Measurements from ENCODE around the gene DNAJA2.
"Not testable (repeated sequence)": the region's sequence is repeated elsewhere in the genome, so short reads cannot be mapped to it uniquely, and the experiment has no call there.

GRCh38 chr16:47010812-47011211 is 37.3 kb upstream of the DNAJA2 start:
- not testable (repeated sequence) for TF ChIP-seq RAD21 (IDR thresholded peaks at IDR 0.05; ENCODE audit: low read length); SMC3 (IDR thresholded peaks at IDR 0.05; ENCODE audit: low read depth, low read length); POLR2A (IDR thresholded peaks at IDR 0.05; ENCODE audit: low read depth, low read length); BHLHE40 (IDR thresholded peaks at IDR 0.05; ENCODE audit: low read depth, low read length)
- TF ChIP-seq, protein P1, sequence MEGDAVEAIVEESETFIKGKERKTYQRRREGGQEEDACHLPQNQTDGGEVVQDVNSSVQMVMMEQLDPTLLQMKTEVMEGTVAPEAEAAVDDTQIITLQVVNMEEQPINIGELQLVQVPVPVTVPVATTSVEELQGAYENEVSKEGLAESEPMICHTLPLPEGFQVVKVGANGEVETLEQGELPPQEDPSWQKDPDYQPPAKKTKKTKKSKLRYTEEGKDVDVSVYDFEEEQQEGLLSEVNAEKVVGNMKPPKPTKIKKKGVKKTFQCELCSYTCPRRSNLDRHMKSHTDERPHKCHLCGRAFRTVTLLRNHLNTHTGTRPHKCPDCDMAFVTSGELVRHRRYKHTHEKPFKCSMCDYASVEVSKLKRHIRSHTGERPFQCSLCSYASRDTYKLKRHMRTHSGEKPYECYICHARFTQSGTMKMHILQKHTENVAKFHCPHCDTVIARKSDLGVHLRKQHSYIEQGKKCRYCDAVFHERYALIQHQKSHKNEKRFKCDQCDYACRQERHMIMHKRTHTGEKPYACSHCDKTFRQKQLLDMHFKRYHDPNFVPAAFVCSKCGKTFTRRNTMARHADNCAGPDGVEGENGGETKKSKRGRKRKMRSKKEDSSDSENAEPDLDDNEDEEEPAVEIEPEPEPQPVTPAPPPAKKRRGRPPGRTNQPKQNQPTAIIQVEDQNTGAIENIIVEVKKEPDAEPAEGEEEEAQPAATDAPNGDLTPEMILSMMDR (conservative IDR thresholded peaks at IDR 0.05; ENCODE audit: low read depth, low read length): not testable (repeated sequence)
